BLaER1 (cell line): Measurements from ENCODE around the gene SKA2.
"Not testable (repeated sequence)": the region's sequence is repeated elsewhere in the genome, so short reads cannot be mapped to it uniquely, and the experiment has no call there.

Experiments
- H3K27ac ChIP-seq: shearing (Covaris generic); formaldehyde crosslinking; 2 replicates; pipeline ENCODE4 v1.8.1; 2022
- H3K27me3 ChIP-seq: shearing (Covaris generic); formaldehyde crosslinking; 2 replicates; pipeline ENCODE4 v1.8.1; 2022
- H3K36me3 ChIP-seq: shearing (Covaris generic); formaldehyde crosslinking; 2 replicates; pipeline ENCODE4 v1.8.1; 2022
- H3K4me1 ChIP-seq: shearing (Covaris generic); formaldehyde crosslinking; 2 replicates; pipeline ENCODE4 v1.8.1; 2022
- H3K4me2 ChIP-seq: shearing (Covaris generic); formaldehyde crosslinking; 2 replicates; pipeline ENCODE4 v1.8.1; 2022
- H3K4me3 ChIP-seq: shearing (Covaris generic); formaldehyde crosslinking; 2 replicates; pipeline ENCODE4 v1.8.1; 2022
- H3K9ac ChIP-seq: shearing (Covaris generic); formaldehyde crosslinking; 2 replicates; pipeline ENCODE4 v1.8.1; 2022
- H3K9me3 ChIP-seq: shearing (Covaris generic); formaldehyde crosslinking; 2 replicates; pipeline ENCODE4 v1.8.1; 2022
- H4K20me1 ChIP-seq: shearing (Covaris generic); formaldehyde crosslinking; 2 replicates; pipeline ENCODE4 v1.8.1; 2022
- Cebpa-rat ChIP-seq: shearing (Covaris generic); IDR thresholded peaks from 2 replicates; pipeline ENCODE4 v1.8.1; 2022

Gene SKA2

DNA sequence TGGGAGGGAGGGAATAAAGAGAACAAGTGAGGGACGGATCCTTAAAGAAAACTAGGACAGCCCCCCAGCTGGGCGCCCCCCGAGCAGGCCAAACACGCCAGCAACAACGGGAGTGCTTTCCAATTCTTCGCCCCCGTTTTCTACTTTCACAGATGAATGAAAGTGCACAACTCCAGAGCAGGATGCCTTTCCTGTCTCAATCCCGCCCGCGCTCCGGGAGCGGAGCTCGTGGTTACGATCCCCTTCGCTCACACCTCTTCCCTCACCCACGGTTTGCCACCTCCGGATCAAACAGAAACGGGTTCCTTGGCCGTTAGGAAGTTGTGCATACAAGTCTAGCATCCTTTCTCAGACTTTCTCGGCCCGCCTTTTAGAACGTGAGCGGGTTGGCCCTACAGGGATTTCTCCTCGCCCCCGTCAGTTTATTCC is 680 bp downstream of the SKA2 start:
- peak overlapping the region; percentile 86 for H3K4me3 ChIP-seq
- H4K20me1 ChIP-seq, result 0 out of 2 replicates have a peak, but pooled peaks cover 7% of the 10 kb centered on the region
- peaks cover 63% of the 10 kb centered on the region for H3K4me1 ChIP-seq
- no peak for TF ChIP-seq Cebpa-rat
- no peaks in the 10 kb centered on the region for H3K9me3 ChIP-seq
- no peaks in the 10 kb centered on the region for H3K27me3 ChIP-seq
- H3K9ac ChIP-seq, result peak overlapping the region; percentile 92
- peak overlapping the region; percentile 90 for H3K4me2 ChIP-seq
- peak overlapping the region; percentile 93 for H3K27ac ChIP-seq
- H3K36me3 ChIP-seq, result peaks cover 24% of the 10 kb centered on the region

DNA sequence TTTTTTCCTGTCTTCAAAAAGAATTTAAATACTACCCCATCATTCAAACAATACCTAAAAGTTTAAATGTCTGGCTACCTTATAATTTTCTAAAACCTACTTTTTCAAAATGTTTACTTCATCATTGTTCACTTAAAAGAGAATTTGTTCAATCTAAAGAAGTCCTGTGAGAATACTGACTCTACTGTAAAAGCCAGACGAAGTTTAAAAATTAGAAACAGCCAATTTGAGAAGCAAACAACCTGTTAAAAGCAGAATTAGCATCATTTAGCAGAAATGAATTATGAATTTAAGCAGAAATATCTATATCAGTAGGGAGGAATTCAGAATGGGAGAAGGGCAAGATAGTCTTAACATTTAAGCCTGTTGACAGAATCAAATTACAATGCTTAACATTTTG is 2.1 kb downstream of the SKA2 start:
- Histone ChIP-seq H3K4me3 (peak overlapping the region; percentile 86; the same call in 1 of the 2 replicates), H4K20me1 (peaks cover 14% of the 10 kb centered on the region; the same call in 1 of the 2 replicates), H3K9me3 (no peaks in the 10 kb centered on the region), H3K27ac (peak overlapping the region; percentile 28), H3K4me1 (peaks cover 52% of the 10 kb centered on the region), H3K36me3 (peaks cover 26% of the 10 kb centered on the region), H3K27me3 (no peaks in the 10 kb centered on the region), H3K4me2 (peak overlapping the region; percentile 90), H3K9ac (peak overlapping the region; percentile 92)
- TF ChIP-seq Cebpa-rat, result no peak

DNA sequence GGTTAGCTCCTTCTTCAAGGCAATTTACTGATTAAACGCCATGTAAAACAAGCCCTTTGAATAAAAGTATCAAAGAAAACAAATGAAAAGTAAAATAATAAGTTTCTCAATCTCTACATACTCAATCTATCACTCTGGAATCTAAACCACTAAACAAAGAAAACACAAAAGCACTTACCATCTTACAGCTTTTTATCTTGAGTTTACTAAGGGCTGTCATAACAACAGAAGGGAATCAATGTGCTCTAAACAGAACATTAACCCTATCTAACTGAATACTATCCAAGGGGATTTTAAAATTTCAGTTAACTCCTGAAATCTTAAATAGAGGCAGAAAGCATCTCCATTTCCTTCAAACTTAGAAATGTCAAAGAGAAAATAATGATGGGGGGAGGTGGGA is 3.4 kb downstream of the SKA2 start:
- Histone ChIP-seq H3K36me3 (peaks cover 28% of the 10 kb centered on the region), H3K4me1 (peaks cover 39% of the 10 kb centered on the region), H3K4me2 (peak overlapping the region; percentile 90), H3K4me3 (no peak overlapping the region), H4K20me1 (peaks cover 14% of the 10 kb centered on the region; the same call in 1 of the 2 replicates), H3K9ac (no peak overlapping the region), H3K9me3 (no peaks in the 10 kb centered on the region), H3K27ac (no peak overlapping the region), H3K27me3 (no peaks in the 10 kb centered on the region)
- TF ChIP-seq Cebpa-rat, result no peak

DNA sequence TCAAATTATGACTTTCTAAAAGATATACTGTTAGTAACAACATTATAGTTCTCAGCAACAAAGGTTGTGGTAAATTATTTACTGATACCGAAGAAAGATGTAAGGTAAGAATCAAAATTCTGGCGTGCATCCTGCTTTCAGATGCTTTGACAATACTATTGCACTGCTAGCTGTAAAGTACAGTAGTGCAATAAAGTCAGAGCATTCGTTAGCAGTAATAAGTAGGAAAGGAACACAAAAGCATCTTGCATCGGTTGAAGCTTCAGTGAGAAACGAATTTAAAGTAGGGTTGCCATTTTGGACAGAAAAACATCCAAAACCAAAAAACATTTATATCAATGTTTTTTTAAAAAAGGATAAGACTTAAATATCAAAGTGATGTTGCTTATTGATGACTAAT is 4.0 kb downstream of the SKA2 start:
- Histone ChIP-seq H4K20me1 (peaks cover 14% of the 10 kb centered on the region; the same call in 1 of the 2 replicates), H3K4me3 (no peak overlapping the region), H3K9ac (no peak overlapping the region), H3K36me3 (peaks cover 33% of the 10 kb centered on the region), H3K9me3 (no peaks in the 10 kb centered on the region), H3K27ac (no peak overlapping the region), H3K4me1 (peaks cover 33% of the 10 kb centered on the region), H3K27me3 (no peaks in the 10 kb centered on the region), H3K4me2 (no peak overlapping the region)
- TF ChIP-seq Cebpa-rat, result no peak

DNA sequence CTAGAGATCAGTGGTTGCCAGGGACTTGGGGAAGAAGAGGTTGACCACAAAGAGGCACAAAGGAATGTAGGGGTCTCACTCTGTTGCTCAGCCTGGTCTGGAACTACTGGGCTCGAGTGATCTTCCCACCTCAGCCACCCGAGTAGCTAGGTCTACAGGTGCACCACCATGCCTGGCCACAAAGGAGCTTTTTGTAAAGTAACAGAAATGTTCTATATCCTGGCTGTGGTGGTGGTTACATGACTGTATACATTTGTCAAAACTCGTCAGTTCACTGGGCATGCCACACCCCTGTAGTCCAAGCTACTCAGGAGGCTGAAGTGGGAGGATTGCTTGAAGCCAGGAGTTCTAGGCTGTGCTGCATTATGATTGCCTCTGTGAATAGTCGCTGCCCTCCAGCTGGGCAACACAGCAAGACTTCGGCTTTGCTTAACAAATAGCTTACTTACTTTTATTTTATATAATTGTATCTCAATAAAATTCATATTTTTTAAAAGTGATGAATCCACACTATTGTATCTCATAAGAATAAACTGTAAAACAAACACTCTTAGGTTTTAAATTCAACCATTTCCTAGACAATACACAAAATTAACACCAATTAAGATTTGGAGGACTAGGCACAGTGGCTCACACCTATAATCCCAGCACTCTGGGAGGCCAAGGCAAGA is 5.0 kb downstream of the SKA2 start:
- TF ChIP-seq Cebpa-rat, result no peak
- Histone ChIP-seq H3K9me3 (no peaks in the 10 kb centered on the region), H3K36me3 (peaks cover 43% of the 10 kb centered on the region), H4K20me1 (peaks cover 14% of the 10 kb centered on the region; the same call in 1 of the 2 replicates), H3K4me1 (peaks cover 31% of the 10 kb centered on the region), H3K4me2 (peak overlapping the region; percentile 22; the same call in 1 of the 2 replicates), H3K27ac (no peak overlapping the region), H3K9ac (no peak overlapping the region), H3K27me3 (no peaks in the 10 kb centered on the region), H3K4me3 (no peak overlapping the region)

DNA sequence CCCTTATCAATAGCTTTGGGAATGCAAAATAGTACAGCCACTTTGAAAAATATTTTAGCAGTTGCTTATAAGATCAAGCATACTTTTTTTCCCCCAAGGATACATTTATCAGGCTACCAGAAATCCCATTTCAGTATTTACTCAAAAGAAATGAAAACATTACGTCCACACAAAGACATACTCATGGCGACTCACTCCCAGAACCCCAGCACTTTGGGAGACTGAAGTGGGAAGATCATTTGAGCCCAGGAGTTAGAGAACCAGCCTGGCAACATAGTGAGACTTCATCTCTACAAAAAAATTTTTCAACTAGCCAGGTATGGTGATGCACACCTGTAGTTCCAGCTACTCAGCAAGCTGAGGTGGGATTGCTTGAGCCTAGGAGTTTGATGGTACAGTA is 5.9 kb downstream of the SKA2 start:
- Histone ChIP-seq H3K4me1 (peaks cover 31% of the 10 kb centered on the region), H3K36me3 (peaks cover 52% of the 10 kb centered on the region), H3K9ac (no peak overlapping the region), H4K20me1 (peaks cover 14% of the 10 kb centered on the region; the same call in 1 of the 2 replicates), H3K27ac (no peak overlapping the region), H3K27me3 (no peaks in the 10 kb centered on the region), H3K4me3 (no peak overlapping the region), H3K4me2 (no peak overlapping the region), H3K9me3 (peaks cover 2% of the 10 kb centered on the region; the same call in 1 of the 2 replicates)
- no peak for TF ChIP-seq Cebpa-rat

DNA sequence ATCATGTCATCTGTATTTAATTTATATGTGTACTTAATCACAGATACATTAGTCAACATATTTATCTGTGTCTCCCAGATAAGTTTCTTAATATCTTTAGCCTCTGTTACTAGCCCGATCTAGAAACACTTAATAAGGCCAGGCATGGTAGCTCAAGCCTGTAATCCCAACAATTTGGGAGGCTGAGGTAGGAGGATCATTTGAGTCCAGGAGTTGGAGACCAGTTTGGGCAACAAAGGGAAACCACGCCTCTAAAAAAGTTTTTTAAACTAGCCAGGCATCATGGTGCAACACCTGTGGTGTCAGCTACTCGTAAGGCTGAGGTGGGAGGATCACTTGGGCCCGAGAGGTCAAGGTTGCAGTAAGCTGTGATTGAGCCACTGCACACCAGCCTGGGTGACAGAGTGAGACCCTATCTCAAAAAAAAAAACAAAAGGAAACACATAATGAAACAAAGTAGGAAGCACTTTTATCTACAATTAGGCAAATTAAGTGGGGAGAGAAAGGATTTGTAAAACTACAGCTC is 9.4 kb downstream of the SKA2 start:
- TF ChIP-seq Cebpa-rat, result no peak
- Histone ChIP-seq H3K27ac (no peak overlapping the region), H3K27me3 (no peaks in the 10 kb centered on the region), H3K36me3 (peaks cover 82% of the 10 kb centered on the region), H3K4me1 (peaks cover 5% of the 10 kb centered on the region; the same call in 1 of the 2 replicates), H3K9ac (no peak overlapping the region), H4K20me1 (peaks cover 26% of the 10 kb centered on the region; the same call in 1 of the 2 replicates), H3K4me3 (no peak overlapping the region), H3K4me2 (no peak overlapping the region), H3K9me3 (peaks cover 5% of the 10 kb centered on the region; the same call in 1 of the 2 replicates)

DNA sequence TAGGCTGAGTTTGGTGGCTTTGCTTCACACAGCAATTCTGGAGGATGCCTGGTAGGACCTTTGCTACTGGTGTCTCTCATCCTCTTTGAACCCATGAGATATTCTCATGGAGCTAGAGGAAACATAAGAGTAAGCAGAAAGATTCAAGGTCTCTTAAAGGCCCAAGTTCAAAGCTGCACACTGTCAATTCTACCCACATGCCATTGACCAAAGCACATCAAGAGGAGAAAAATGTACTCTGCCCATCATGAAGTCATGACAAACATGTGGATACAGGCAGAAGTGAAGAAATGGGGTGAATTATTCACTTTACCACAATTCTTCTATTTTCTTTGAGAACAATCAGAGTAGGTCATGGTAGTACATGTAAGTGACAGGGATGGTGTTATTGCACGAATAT is 13.1 kb downstream of the SKA2 start:
- no peak for TF ChIP-seq Cebpa-rat
- H3K9ac ChIP-seq, result no peak overlapping the region
- no peaks in the 10 kb centered on the region for H3K27me3 ChIP-seq
- peaks cover 68% of the 10 kb centered on the region for H3K36me3 ChIP-seq
- H3K4me3 ChIP-seq, result no peak overlapping the region
- no peaks in the 10 kb centered on the region for H3K4me1 ChIP-seq
- H4K20me1 ChIP-seq, result peaks cover 26% of the 10 kb centered on the region; the same call in 1 of the 2 replicates
- H3K4me2 ChIP-seq, result no peak overlapping the region
- no peak overlapping the region for H3K27ac ChIP-seq
- peaks cover 5% of the 10 kb centered on the region; the same call in 1 of the 2 replicates for H3K9me3 ChIP-seq

DNA sequence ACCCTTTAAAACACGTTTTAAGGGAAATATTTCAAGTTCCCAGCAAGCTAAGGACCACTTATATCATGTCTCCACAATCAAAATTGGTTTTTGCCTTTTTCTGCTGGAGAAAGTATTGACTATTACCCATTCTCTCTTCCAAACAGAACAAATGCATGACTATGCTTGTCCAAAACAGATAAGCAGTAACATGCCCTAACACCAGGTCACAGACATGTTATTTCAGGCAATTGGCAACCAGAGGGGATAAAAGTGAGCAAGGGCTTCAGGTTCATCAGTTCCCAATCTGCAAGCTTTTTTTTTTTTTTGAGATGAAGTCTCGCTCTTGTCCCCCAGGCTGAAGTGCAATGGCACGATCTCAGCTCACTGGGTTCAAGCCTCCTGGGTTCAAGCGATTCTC is 15.0 kb downstream of the SKA2 start:
- TF ChIP-seq Cebpa-rat, result no peak
- Histone ChIP-seq H3K4me3 (no peak overlapping the region), H3K4me1 (no peaks in the 10 kb centered on the region), H3K27ac (no peak overlapping the region), H3K27me3 (no peaks in the 10 kb centered on the region), H4K20me1 (peaks cover 37% of the 10 kb centered on the region; the same call in 1 of the 2 replicates), H3K36me3 (peaks cover 53% of the 10 kb centered on the region), H3K4me2 (no peak overlapping the region), H3K9me3 (peaks cover 5% of the 10 kb centered on the region; the same call in 1 of the 2 replicates), H3K9ac (no peak overlapping the region)

DNA sequence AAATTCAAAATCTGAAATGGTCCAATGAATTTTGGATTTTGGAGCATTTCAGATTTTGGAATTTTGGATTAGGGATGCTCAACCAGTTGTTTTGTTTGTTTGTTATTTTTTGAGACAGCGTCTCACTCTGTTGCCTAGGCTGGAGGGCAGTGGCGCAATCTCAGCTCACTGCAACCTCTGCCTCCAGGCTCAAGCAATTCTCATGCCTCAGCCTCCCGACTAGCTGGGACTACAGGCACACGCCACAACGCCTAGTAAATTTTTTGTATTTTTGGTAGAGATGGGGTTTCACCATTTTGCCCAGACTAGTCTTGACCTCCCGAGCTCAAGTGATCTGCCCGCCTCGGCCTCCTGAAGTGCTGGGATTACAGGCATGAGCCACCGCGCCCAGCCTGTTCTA is 16.6 kb downstream of the SKA2 start:
- not testable (repeated sequence) for H3K27ac ChIP-seq, H3K9ac ChIP-seq, H3K27me3 ChIP-seq, H3K4me1 ChIP-seq, H3K4me3 ChIP-seq, H3K4me2 ChIP-seq, H3K9me3 ChIP-seq
- peaks cover 39% of the 10 kb centered on the region for H3K36me3 ChIP-seq
- H4K20me1 ChIP-seq, result peaks cover 46% of the 10 kb centered on the region
